Astrocyte (in vitro differentiated cells and primary cell): ENCODE data around the gene ATP6V0E1. TPM values are rescaled to one million over a fixed set of nuclear protein-coding genes. Genes with fewer than 3 reads are reported as not detected.
A peak's percentile ranks its signal among the peaks of the same experiment; 100 is the strongest.

Experiments used
- DNase-seq: peaks from one replicate; pipeline ENCODE4 v3.0.0-alpha.2; 2010; ENCODE audit warnings: low read depth
- FAIRE-seq: peaks from 2 replicates; lab custom pipeline; 2011; peaks lifted over from hg19 to GRCh38; lab: Jason Lieb, UNC
- H2AFZ ChIP-seq: 2 replicates; pipeline ENCODE4 v1.6.0; 2012; ENCODE audit warnings: low read depth, low read length, inconsistent platforms
- H3K27ac ChIP-seq: 2 replicates; pipeline ENCODE4 v1.5.1; 2011; ENCODE audit warnings: low read depth, low read length, inconsistent platforms
- H3K27me3 ChIP-seq: 2 replicates; pipeline ENCODE4 v1.6.0; 2011; ENCODE audit warnings: low read length, inconsistent platforms; ENCODE audit not compliant: insufficient read depth
- H3K36me3 ChIP-seq: 2 replicates; pipeline ENCODE4 v1.5.1; 2011; ENCODE audit warnings: low read length, inconsistent platforms; ENCODE audit not compliant: insufficient read depth
- H3K4me1 ChIP-seq: 2 replicates; pipeline ENCODE4 v1.5.1; 2011; ENCODE audit warnings: low read length, inconsistent platforms; ENCODE audit not compliant: insufficient read depth
- H3K4me2 ChIP-seq: 2 replicates; pipeline ENCODE4 v1.6.0; 2012; ENCODE audit warnings: low read length, inconsistent platforms
- H3K4me3 ChIP-seq: 2 replicates; pipeline ENCODE4 v1.5.1; 2011; ENCODE audit warnings: low read depth, mild to moderate bottlenecking, low read length, inconsistent platforms; ENCODE audit not compliant: insufficient read depth
- H3K79me2 ChIP-seq: 2 replicates; pipeline ENCODE4 v1.6.0; 2012; ENCODE audit warnings: mild to moderate bottlenecking, low read length, inconsistent platforms; ENCODE audit not compliant: insufficient read depth
- H3K9ac ChIP-seq: 2 replicates; pipeline ENCODE4 v1.6.0; 2012; ENCODE audit warnings: mild to moderate bottlenecking, low read length, inconsistent platforms
- H3K9me3 ChIP-seq: 2 replicates; pipeline ENCODE4 v1.5.1; 2012; ENCODE audit warnings: low read depth, mild to moderate bottlenecking, low read length, inconsistent platforms; ENCODE audit not compliant: insufficient read depth
- H4K20me1 ChIP-seq: 2 replicates; pipeline ENCODE4 v1.6.0; 2012; ENCODE audit warnings: low read length, inconsistent platforms; ENCODE audit not compliant: insufficient read depth
- H3K27ac Mint-ChIP-seq: one replicate; pipeline ENCODE4 v1.8.0; 2021; ENCODE audit warnings: mild to moderate bottlenecking, mixed read lengths; ENCODE audit not compliant: unreplicated experiment
- H3K27me3 Mint-ChIP-seq: one replicate; pipeline ENCODE4 v1.8.0; 2021; ENCODE audit warnings: low read depth, mixed read lengths; ENCODE audit not compliant: unreplicated experiment
- H3K36me3 Mint-ChIP-seq: one replicate; pipeline ENCODE4 v1.8.0; 2021; ENCODE audit warnings: low read depth, mixed read lengths; ENCODE audit not compliant: unreplicated experiment
- H3K4me1 Mint-ChIP-seq: one replicate; pipeline ENCODE4 v1.8.0; 2021; ENCODE audit warnings: low read depth, mixed read lengths; ENCODE audit not compliant: unreplicated experiment
- H3K4me3 Mint-ChIP-seq: one replicate; pipeline ENCODE4 v1.8.0; 2021; ENCODE audit warnings: mild to moderate bottlenecking, moderate library complexity, mixed read lengths; ENCODE audit not compliant: unreplicated experiment
- H3K9me3 Mint-ChIP-seq: one replicate; pipeline ENCODE4 v1.8.0; 2021; ENCODE audit warnings: mild to moderate bottlenecking, mixed read lengths; ENCODE audit not compliant: unreplicated experiment
- CTCF ChIP-seq: IDR thresholded peaks from 2 replicates; pipeline ENCODE4 v1.5.1; 2011; ENCODE audit warnings: low read depth, mild to moderate bottlenecking, inconsistent platforms, low read length, moderate library complexity; ENCODE audit not compliant: insufficient read depth
- EZH2 ChIP-seq: IDR thresholded peaks from 2 replicates; pipeline ENCODE4 v1.6.1; 2012; ENCODE audit warnings: mild to moderate bottlenecking, low read length, inconsistent platforms; ENCODE audit not compliant: insufficient read depth
- total RNA-seq: library from RNA; stranded (reverse); gene quantifications from 2 replicates; pipeline ENCODE4 v1.2.1, GENCODE V29; 2021

The ATP6V0E1 gene
- total RNA-seq, 1 donor from 2014 or later, result 327 TPM

GRCh38 chr5:173018358-173018757 lies 34.8 kb downstream of the ATP6V0E1 start:
- Histone ChIP-seq H3K9me3 (no peaks in the 10 kb centered on the region), H3K9ac (no peak overlapping the region), H3K79me2 (peaks cover 73% of the 10 kb centered on the region), H3K4me2 (no peak overlapping the region), H3K4me1 (peaks cover 11% of the 10 kb centered on the region), H3K4me3 (no peak overlapping the region), H3K36me3 (peaks cover 5% of the 10 kb centered on the region), H3K27me3 (no peaks in the 10 kb centered on the region), H2AFZ (no peak overlapping the region), H3K27ac (no peak overlapping the region), H4K20me1 (peaks cover 63% of the 10 kb centered on the region)
- no peaks in the 10 kb centered on the region for H3K9me3 Mint-ChIP-seq
- FAIRE-seq (no peak), DNase-seq (no peak)
- no peaks in the 10 kb centered on the region for H3K27me3 Mint-ChIP-seq
- H3K36me3 Mint-ChIP-seq, result peaks cover 16% of the 10 kb centered on the region
- peaks cover 18% of the 10 kb centered on the region for H3K4me1 Mint-ChIP-seq
- TF ChIP-seq CTCF (no peak), EZH2 (no peak)
- H3K4me3 Mint-ChIP-seq, result no peak overlapping the region
- H3K27ac Mint-ChIP-seq, result no peak overlapping the region

GRCh38 chr5:173020154-173020581 lies 36.6 kb downstream of the ATP6V0E1 start:
- Mint-ChIP-seq H3K27me3 (no peaks in the 10 kb centered on the region), H3K9me3 (no peaks in the 10 kb centered on the region), H3K27ac (no peak overlapping the region), H3K36me3 (peaks cover 16% of the 10 kb centered on the region), H3K4me3 (no peak overlapping the region), H3K4me1 (peaks cover 18% of the 10 kb centered on the region)
- Histone ChIP-seq H3K9ac (no peak overlapping the region), H3K4me3 (no peak overlapping the region), H3K36me3 (peaks cover 5% of the 10 kb centered on the region), H3K4me1 (peaks cover 11% of the 10 kb centered on the region), H3K79me2 (peaks cover 72% of the 10 kb centered on the region), H3K27me3 (no peaks in the 10 kb centered on the region), H3K27ac (no peak overlapping the region), H3K9me3 (no peaks in the 10 kb centered on the region), H4K20me1 (peaks cover 56% of the 10 kb centered on the region), H3K4me2 (no peak overlapping the region), H2AFZ (no peak overlapping the region)
- TF ChIP-seq EZH2 (no peak), CTCF (no peak)
- DNase-seq (peak; percentile 20), FAIRE-seq (no peak)

- Histone ChIP-seq H3K4me3 (no peak overlapping the region), H3K9me3 (no peaks in the 10 kb centered on the region), H4K20me1 (peaks cover 54% of the 10 kb centered on the region), H2AFZ (no peak overlapping the region), H3K36me3 (peaks cover 5% of the 10 kb centered on the region), H3K27me3 (no peaks in the 10 kb centered on the region), H3K79me2 (peaks cover 72% of the 10 kb centered on the region), H3K9ac (no peak overlapping the region), H3K27ac (no peak overlapping the region), H3K4me2 (no peak overlapping the region), H3K4me1 (peaks cover 14% of the 10 kb centered on the region)
- Mint-ChIP-seq H3K9me3 (no peaks in the 10 kb centered on the region), H3K27me3 (no peaks in the 10 kb centered on the region), H3K4me1 (peaks cover 18% of the 10 kb centered on the region), H3K4me3 (no peak overlapping the region), H3K27ac (no peak overlapping the region), H3K36me3 (peaks cover 18% of the 10 kb centered on the region)
- no peak for TF ChIP-seq CTCF
- no peak for TF ChIP-seq EZH2
- DNase-seq (peak; percentile 30), FAIRE-seq (no peak)
Measured at GRCh38 chr5:173020643-173021042, 37.1 kb downstream of the ATP6V0E1 start.
